HG03139 (cell line): Measurements from ENCODE around the gene C2CD3.
"Not testable (repeated sequence)": the region's sequence is repeated elsewhere in the genome, so short reads cannot be mapped to it uniquely, and the experiment has no call there.

Source experiments
- ATAC-seq: cut with Tn5 transposase; IDR thresholded peaks from one replicate; pipeline ENCODE4 v1.9.1; 2021; ENCODE audit not compliant: unreplicated experiment

The C2CD3 gene

GRCh38 chr11:74070723-74071492 lies 99.9 kb downstream of the C2CD3 start:
- ATAC-seq = no peak

GRCh38 chr11:74069146-74070046 lies 101.4 kb downstream of the C2CD3 start:
- ATAC-seq = no peak

GRCh38 chr11:74066663-74067062 lies 104.1 kb downstream of the C2CD3 start:
- not testable (repeated sequence) for ATAC-seq

GRCh38 chr11:74065534-74065933 lies 105.3 kb downstream of the C2CD3 start:
- not testable (repeated sequence) for ATAC-seq

GRCh38 chr11:74063628-74064027 lies 107.2 kb downstream of the C2CD3 start:
- not testable (repeated sequence) for ATAC-seq

- not testable (repeated sequence) for ATAC-seq
Measured at GRCh38 chr11:74061599-74061998, 109.2 kb downstream of the C2CD3 start.

GRCh38 chr11:74057249-74058151 lies 113.3 kb downstream of the C2CD3 start:
- no peak for ATAC-seq

- ATAC-seq = no peak
Measured at GRCh38 chr11:74055938-74056337, 114.9 kb downstream of the C2CD3 start.

- no peak for ATAC-seq
Measured at GRCh38 chr11:74050465-74050864, 120.3 kb downstream of the C2CD3 start.

GRCh38 chr11:74048993-74049392 lies 121.8 kb downstream of the C2CD3 start:
- ATAC-seq = no peak

GRCh38 chr11:74044538-74044937 lies 126.3 kb downstream of the C2CD3 start:
- ATAC-seq = no peak

GRCh38 chr11:74043450-74043849 lies 127.4 kb downstream of the C2CD3 start:
- ATAC-seq = no peak

GRCh38 chr11:74037309-74037708 lies 133.5 kb downstream of the C2CD3 start:
- no peak for ATAC-seq

- ATAC-seq = no peak
Measured at GRCh38 chr11:74035264-74035663, 135.5 kb downstream of the C2CD3 start.

- ATAC-seq = no peak
Measured at GRCh38 chr11:74033046-74033445, 137.8 kb downstream of the C2CD3 start.

- ATAC-seq = no peak
Measured at GRCh38 chr11:74030723-74031676, 139.8 kb downstream of the C2CD3 start.

- ATAC-seq = no peak
Measured at GRCh38 chr11:74025467-74026166, 145.2 kb downstream of the C2CD3 start.

- no peak for ATAC-seq
Measured at GRCh38 chr11:74024261-74025029, 146.4 kb downstream of the C2CD3 start.
